GM18520 (cell line): ENCODE measurements around the gene ZNF506.
"Not testable (repeated sequence)": the region's sequence is repeated elsewhere in the genome, so short reads cannot be mapped to it uniquely, and the experiment has no call there.

Source experiments
- ATAC-seq: cut with Tn5 transposase; IDR thresholded peaks from one replicate; pipeline ENCODE4 v1.9.1; 2021; ENCODE audit not compliant: unreplicated experiment

The ZNF506 gene

DNA sequence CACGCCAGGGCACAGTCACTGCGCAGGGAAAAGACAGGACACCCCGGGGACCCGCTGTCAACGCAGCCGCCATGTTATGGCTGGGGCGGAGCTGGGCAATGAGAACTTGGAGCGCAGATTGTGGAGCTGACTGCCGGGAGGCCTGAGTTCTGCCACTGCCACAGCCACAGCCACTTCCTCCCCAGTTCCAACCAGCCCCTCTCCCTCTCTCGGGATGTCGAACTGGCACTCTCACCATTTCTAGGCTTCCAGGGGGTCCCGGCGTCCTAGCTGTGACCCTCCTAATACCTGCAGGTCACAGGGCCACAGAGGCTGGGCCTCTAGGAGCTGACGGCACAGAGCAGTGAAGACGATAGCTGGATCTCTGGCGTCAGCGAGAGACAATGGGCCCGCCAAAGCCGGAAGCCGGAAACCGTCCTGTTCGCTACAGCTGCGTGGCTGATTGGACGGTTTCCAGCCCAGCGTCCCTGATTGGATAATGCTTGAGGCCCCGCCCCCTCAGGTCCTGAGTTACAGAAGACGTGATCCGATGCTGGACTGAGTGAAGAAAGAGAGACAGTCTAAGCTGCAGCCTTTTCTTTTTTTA is at the start of gene ZNF506:
TSS of gene ZNF506 (minus strand) at position 385 of the 586 bp plus-strand sequence. CDS start at position 238, 147 bp downstream.
- ATAC-seq = peak; percentile 89

DNA sequence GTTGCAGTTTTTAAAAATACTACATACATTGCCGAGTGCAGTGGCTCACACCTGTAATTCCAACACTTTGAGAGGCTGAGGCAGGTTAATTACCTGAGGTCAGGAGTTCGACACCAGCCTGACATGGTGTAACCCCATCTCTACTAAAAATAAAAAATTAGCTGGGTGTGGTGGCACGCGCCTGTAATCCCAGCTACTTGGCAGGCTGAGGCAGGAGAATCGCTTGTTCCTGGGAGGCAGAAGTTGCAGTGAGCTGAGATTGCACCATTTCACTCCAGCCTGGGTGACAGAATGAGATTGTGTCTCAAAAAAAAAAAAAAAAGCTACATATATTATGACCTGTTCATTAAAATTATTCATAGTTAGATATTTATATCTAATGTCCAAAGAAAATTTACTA is 48.5 kb upstream of the ZNF506 start:
- ATAC-seq = not testable (repeated sequence)

DNA sequence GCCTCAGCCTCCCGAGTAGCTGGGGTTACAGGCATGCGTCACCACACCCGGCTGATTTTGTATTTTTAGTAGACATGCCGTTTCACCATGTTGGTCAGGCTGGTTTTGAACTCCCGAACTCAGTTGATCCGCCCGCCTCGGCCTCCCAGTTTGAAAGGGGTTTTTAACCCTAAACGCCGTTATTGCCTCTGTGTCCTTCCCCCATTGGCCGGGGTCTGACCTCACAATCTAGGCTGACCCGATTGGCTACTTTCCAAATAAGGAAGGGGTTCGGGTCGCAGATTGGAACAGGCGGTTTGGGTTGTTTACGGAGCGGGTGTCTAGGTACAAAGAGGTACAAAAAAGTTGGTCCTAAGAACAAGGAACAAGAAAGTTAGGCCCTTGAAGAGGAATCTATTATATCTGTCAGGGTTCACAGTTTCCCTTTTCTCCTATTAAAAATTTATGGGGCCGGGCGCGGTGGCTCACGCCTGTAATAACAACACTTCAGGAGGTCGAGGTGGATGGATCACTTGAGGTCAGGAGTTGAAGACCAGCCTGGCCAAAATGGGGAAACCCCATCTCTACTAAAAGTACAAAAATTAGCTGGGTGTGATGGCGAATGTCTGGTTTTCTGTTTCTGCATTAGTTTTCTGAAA is 45.2 kb upstream of the ZNF506 start:
- ATAC-seq = no peak

DNA sequence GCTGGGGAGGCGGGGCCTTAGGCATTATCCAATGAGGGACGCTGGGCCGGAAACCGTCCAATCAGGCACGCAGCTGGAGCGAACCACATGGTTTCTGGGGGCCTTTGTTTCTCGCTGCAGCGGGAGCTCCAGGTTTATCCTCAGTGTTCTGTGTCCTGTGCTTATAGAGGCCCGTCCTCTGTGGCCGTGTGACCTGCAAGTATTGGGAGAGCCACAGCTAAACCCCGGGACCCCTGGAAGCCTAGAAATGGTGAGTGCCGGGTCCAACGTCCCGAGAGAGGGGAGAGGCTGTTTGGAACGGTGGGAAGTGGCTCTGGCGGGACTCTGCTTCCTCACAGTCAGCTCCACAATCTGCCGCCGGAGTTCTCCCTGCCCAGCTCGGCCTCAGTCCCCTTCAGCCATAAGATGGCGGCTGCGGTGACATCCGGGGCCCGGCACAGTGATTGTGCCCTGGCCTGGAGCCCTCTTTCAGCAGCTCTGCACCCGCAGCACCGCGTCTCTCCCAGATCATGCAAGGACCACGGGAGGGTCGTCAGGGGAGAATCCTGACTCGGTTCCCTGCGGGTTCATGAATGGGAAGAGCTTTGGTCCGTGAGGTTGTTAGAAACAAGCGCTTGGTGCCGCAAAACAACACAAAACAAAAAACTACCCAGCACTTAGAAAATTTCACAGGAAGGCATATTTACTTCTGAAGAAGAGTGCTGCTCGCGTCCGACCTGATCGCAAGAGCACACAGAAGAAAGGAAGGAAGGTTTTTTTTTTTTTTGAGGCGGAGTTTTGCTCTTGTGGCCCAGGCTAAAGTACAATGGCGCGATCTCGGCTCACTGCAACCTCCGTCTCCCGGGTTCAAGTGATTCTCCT is 44.4 kb upstream of the ZNF506 start, which contains the start of gene ZNF253:
TSS of gene ZNF253 (plus strand) at position 133 of the 861 bp plus-strand sequence. CDS start at position 248, 115 bp downstream.
- peak; percentile 95 for ATAC-seq

DNA sequence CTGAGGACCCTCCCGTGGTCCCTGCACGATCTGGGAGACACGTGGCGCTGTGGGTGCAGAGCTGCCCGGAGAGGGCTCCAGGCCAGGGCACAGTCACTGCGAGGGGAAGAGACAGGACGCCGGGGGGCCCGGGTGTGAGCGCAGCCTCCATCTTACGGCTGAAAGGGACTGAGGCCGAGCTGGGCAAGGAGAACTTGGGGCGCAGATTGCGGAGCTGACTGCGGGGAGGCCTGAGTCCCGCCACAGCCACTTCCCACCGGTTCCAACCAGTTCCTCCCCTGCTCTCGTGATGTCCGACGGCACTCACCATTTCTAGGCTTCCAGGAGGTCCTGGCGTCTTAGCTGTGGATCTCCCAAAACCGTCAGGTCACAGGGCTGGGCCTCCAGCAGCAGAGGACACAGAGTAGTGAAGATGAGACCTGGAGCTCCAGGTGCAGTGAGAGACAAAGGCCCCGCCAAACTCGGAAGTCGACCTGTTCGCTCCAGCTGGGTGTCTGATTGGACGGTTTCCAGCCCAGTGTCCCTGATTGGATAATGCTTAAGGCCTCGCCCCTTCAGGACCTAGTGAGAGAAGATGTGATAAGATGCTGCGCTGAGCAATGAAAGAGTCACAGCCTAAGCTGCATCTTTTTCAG is 39.3 kb upstream of the ZNF506 start:
- no peak for ATAC-seq

DNA sequence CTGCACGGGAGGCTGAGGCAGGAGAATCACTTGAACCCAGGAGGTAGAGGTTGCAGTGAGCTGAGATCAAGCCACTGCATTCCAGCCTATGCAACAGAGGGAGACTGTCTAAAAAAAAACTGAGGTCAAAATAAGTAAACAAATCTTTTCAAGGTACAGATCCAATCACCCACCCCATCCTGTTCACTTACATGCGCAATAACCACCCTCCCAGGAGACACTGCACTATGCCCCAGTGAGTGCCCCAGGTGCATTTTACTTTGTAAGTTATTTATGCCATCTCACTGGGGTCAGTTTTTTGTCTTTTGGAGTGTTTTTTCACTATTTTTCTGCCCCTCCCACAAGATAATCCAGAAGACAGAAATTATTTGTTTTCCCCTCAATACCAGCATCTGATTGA is 37.2 kb upstream of the ZNF506 start:
- no peak for ATAC-seq

DNA sequence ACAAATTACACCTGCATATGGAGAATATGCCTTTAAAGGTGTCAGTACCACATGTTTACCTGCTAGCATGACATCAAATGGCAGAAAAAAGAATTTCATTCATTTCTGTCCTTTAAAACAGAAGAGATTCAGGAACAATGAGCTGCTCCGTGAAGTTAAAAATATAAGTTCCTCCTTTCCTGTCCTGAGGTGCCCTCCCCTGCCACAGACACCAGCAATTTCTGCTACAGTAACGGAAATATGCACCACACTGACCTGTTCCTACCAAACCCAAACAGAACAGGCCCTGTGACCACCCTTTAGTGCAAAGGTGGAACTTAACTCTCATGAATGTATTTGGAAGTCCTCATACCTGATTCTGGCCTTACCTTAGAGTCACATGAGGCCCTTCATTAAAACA is 30.2 kb upstream of the ZNF506 start:
- not testable (repeated sequence) for ATAC-seq

DNA sequence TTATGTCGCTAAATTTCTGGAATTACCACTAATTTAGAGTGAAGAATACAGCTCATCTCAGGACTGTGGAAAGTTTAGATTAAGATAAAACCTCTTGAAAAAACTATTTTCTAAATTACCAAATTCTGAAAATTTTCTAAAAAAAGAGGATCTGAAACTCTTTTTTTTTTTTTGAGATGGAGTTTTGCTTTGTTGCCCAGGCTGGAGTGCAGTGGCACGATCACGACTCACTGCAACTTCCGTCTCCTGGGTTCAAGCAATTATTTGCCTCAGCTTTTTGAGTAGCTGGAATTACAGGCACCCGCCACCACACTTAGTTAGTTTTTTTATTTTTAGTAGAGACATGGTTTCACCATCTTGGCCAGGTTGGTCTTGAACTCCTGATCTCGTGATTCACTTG is 27.5 kb upstream of the ZNF506 start:
- no peak for ATAC-seq

DNA sequence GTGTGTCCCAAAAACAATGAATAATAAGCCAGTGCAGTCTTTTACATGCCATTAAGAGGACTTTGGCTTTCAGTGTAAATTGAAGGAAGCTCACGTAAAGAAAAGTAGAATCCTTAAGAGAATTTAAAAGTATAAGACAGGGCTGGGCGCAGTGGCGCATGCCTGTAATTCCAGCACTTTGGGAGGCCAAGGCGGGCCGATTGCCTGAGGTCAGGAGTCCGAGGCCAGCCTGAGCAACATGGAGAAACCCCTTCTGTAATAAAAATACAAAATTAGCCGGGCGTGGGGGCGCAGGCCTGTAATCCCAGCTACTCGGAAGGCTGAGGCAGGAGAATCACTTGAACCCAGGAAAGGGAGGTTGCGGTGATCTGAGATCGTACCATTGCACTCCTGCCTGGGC is 26.2 kb upstream of the ZNF506 start:
- ATAC-seq = no peak

DNA sequence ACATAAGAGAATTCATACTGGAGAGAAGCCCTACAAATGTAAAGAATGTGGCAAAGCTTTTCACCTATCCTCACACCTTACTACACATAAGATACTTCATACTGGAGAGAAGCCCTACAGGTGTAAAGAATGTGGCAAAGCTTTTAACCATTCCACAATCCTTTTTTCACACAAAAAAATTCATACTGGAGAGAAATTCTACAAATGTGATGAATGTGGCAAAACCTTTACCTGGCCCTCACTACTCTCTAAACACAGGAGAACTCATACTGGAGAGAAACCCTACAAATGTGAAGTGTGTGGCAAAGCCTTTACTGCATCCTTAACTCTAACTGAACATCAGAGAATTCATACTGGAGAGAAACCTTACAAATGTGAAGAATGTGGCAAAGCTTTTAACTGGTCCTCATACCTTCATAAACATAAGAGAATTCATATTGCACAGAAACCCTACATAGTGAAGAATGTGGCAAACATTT is 14.0 kb upstream of the ZNF506 start:
- ATAC-seq = no peak

DNA sequence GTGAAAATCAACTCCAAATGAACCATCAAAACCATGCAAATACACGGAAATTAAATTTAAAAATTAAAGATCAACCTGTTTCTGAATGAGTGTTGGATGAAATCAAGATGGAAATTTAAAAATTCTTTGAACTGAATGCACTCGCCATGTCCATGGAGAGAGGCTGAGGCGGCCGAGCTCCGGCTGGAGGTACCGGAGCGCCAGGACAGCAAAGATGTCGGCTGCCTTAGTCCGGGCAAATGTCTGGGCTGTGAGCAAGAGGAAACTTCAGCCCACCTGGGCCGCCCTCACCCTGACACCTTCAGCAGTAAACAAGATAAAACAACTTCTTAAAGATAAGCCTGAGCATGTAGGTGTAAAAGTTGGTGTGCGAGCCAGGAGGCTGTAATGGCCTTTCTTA is 5.3 kb upstream of the ZNF506 start:
- no peak for ATAC-seq

DNA sequence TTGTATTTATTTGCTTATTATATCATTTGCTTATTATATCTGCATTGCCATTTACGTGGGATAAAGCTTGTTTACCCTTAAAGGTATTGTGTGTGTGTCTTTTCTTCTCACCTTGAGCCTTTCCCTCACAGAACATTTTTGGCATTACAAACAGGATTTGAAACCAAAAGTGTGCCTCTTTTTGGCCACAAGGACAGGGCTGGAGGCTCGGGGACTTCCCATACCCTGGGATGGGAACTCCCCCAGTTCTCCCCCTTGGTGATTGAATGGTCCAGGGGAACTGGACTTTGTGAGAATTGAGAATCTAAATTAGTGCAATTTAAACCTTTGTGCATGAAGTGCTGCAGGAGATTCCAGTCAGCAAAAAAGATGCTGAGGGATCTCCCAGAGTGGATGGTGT is 2.4 kb upstream of the ZNF506 start:
- no peak for ATAC-seq

DNA sequence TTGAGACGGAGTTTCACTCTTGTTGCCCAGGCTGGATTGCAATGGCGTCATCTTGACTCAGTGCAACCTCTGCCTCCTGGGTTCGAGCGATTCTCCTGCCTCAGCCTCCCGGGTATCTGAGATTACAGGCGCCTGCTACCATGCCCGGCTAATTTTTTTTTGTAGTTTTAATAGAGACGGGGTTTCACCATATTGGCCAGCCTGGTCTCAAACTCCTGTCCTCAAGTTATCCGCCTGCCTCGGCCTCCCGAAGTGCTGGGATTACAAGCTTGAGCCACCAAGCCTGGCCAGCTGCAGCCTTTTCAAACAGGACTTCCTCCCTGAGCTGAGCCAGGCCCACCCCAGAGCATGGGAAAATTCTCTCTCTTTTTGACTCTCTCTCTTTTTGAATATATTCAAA is 426 bp upstream of the ZNF506 start:
- not testable (repeated sequence) for ATAC-seq

DNA sequence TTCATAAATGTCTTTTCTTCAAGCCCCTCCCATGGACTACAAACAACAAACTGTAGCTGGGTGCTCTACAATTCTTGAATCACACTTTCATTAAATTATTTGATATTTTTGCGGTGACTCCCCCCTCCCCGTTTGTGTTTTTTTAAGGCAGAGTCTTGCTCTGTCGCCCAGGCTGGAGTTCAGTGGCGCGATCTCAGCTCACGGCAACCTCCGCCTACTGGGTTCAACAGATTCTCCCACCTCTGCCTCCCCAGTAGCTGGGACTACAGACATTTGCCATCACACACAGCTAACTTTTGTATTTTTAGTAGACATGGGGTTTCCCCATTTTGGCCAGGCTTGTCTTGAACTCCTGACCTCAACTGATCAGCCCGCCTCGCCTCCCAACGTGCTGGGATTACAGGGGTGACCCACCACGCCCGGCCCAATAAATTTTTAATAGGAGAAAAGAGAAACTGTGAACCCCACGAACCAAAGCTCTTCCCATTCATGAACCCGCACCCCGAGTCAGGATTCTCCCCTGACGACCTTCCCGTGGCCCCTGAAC is 703 bp downstream of the ZNF506 start:
- no peak for ATAC-seq

DNA sequence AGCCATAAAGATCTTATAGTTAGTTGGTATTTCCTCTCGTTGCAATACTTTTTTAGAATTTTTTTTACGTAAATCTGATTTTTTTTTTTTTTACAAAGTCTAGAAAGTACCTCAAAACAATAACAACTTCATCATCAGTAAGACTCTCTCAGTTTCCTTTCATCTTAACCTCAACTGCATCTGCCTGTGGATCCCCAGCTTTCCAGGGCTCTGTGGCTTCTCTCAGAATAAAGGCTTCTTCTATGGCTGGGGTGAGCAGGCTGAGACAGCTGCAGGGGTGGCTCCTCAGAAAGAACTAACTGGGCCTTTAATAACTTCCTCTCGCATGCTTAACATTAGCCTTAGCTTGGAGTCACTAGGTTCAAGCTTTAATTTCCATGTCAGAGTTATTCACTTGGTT is 4.2 kb downstream of the ZNF506 start:
- ATAC-seq = no peak

DNA sequence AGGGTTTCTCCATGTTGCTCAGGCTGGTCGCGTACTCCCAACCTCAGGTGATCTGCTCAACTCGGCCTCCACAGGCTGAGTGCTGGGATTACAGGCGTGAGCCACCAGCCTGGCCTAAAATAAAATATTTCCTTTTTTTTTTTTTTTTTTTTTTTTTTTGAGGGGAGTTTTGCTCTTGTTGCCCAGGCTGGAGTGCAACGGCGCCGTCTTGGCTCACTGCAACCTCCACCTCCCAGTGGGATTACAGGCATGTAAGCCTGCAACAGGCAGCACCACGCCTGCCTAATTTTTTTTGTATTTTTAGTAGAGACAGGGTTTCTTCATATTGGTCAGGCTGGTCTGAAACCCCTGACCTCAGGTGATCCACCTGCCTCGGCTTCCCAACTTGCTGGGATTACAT is 4.9 kb downstream of the ZNF506 start:
- no peak for ATAC-seq

DNA sequence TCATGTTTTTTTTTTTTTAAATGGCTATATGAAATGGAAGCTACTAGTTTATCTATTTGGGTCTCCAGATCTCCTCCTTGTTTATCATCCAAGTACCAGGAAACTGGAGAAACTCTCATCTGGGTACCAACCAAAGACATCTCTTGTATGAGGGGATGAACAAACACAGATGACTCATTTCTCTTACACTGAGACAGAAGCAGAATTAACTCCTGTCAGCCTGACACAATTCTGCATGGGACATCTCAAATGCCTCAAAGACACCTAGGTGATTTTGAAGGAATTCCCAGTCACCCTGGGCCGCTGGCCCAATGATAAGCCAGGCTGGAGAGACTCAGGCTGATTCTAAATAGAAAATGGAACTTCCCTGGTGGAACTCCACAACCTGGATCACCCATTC is 9.6 kb downstream of the ZNF506 start:
- ATAC-seq = not testable (repeated sequence)

DNA sequence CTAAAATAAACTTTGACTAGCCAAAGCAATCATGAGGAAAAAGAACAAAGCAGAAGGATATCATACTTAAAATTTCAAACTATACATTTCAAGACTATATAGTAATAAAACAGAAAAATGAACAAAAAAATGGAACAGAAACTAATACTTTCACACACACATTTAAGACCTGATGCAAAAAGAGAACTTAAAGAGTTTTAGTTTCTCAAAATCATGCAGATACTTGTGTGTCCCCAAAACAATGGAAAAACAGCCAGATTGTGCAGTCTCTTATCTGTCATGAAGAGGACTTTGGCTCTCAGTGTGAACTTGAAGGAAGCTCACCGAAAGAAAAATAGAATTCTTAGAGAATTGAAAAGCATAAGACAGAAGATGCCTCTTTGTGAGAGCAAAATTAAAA is 16.1 kb downstream of the ZNF506 start:
- ATAC-seq = no peak

DNA sequence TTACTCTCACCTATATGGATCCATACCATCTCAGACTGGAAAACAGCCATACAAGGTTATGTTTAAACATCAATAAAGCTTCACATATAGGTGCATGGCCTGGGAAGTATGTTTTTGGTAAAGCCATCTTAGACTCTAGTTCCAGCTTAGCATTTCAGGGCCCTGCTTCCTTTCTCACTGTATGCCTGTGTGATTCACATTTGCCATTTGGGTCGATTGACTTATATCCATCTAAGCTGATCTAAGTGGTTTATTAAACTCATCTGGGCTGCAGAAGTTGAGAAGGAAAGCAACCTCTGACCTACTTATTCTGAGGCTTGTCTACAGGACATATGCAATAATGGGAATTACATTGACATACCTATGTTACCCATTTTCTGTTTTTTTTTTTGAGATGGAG is 33.5 kb downstream of the ZNF506 start:
- no peak for ATAC-seq

DNA sequence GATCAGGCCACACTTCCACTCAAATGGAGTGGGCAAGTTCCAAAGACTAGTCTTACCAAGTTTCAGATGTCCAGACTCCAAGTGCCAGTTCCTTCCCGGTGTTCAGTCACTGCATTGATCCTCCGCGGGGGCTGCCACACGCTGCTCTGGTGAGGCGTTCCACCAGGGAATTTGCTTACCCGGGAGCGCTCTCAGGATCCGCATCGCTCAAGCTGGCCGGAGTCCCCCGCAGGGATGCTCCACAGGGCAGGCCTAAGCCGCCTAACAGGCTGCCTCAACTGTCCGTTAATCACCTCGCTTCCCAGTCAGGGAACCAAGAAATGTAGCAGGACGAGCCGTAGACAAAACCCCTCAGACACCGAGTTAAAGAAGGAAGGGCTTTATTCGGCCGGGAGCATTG is 36.1 kb downstream of the ZNF506 start:
- not testable (repeated sequence) for ATAC-seq

DNA sequence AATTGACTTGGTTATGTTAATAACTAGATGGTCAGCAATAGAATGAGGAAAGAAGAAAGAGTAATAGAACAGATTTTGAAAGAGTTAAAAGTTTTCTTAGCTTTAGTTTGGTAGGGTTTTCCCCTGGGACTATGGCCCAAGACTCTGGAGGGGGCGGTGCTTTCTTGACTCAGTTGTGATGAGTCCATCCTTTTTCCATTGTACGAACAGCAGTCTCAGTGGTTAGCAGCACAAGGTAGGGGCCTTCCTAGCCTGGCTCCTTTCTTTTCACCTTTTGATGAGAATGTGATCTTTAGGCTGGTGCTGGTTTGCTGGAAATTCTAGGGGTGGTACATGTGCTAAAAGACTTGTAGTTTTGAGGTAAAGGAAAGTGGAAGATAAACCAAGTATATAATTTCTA is 38.8 kb downstream of the ZNF506 start:
- no peak for ATAC-seq
